ENCODE data around the gene FUT3. TPM values are rescaled to one million over a fixed set of nuclear protein-coding genes. Genes with fewer than 3 reads are reported as not detected.

The FUT3 gene
- total and polyA plus RNA-seq, 9 of the 15 experiments (the other 6 are each of a cell fraction or from before 2014, with no cell fraction given), result 0.09 TPM; not detected in 8

DNA sequence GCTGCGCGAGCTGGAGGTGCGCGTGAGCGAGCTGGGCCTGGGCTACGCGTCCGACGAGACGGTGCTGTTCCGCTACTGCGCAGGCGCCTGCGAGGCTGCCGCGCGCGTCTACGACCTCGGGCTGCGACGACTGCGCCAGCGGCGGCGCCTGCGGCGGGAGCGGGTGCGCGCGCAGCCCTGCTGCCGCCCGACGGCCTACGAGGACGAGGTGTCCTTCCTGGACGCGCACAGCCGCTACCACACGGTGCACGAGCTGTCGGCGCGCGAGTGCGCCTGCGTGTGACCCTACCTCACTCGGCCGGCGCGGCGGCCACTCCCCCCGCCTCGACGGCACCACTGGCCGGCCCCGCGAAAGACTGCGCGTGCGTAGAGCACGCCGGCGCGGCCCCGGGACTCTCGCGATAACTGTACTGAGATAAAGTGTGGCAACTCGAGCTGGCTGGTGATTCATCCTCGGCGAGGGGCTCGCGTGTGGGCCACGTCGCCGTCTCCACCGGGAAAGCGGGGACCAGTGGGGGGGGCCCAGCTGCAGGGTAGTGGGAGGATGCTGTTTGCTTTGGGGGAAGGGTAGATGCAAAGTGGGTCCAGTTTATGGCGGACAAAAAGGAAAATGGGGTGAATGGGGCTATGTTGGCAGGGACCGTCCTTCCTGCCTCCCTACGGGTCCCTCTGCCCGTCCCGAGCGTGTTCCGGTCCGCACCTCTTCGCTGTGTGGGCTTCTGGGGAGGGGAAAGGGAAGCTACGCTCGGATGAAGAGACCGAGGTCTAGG lies 23.2 kb downstream of the FUT3 start (continued):
- TF ChIP-seq, protein P1, sequence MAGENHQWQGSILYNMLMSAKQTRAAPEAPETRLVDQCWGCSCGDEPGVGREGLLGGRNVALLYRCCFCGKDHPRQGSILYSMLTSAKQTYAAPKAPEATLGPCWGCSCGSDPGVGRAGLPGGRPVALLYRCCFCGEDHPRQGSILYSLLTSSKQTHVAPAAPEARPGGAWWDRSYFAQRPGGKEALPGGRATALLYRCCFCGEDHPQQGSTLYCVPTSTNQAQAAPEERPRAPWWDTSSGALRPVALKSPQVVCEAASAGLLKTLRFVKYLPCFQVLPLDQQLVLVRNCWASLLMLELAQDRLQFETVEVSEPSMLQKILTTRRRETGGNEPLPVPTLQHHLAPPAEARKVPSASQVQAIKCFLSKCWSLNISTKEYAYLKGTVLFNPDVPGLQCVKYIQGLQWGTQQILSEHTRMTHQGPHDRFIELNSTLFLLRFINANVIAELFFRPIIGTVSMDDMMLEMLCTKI (IDR thresholded peaks at IDR 0.05; ENCODE audit: partially characterized antibody), result no peak
- TF ChIP-seq ZBTB8A (IDR thresholded peaks at IDR 0.05; ENCODE audit: partially characterized antibody), result no peak
- TF ChIP-seq ESRRB (CRISPR knock-in tag; IDR thresholded peaks at IDR 0.05; ENCODE audit: borderline replicate concordance), result no peak
- TF ChIP-seq CREBBP (IDR thresholded peaks at IDR 0.05; ENCODE audit: low read depth, low read length), result no peak
- TF ChIP-seq, protein P2, sequence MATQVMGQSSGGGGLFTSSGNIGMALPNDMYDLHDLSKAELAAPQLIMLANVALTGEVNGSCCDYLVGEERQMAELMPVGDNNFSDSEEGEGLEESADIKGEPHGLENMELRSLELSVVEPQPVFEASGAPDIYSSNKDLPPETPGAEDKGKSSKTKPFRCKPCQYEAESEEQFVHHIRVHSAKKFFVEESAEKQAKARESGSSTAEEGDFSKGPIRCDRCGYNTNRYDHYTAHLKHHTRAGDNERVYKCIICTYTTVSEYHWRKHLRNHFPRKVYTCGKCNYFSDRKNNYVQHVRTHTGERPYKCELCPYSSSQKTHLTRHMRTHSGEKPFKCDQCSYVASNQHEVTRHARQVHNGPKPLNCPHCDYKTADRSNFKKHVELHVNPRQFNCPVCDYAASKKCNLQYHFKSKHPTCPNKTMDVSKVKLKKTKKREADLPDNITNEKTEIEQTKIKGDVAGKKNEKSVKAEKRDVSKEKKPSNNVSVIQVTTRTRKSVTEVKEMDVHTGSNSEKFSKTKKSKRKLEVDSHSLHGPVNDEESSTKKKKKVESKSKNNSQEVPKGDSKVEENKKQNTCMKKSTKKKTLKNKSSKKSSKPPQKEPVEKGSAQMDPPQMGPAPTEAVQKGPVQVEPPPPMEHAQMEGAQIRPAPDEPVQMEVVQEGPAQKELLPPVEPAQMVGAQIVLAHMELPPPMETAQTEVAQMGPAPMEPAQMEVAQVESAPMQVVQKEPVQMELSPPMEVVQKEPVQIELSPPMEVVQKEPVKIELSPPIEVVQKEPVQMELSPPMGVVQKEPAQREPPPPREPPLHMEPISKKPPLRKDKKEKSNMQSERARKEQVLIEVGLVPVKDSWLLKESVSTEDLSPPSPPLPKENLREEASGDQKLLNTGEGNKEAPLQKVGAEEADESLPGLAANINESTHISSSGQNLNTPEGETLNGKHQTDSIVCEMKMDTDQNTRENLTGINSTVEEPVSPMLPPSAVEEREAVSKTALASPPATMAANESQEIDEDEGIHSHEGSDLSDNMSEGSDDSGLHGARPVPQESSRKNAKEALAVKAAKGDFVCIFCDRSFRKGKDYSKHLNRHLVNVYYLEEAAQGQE (IDR thresholded peaks at IDR 0.05; ENCODE audit: borderline replicate concordance), result no peak
- TF ChIP-seq, protein P2 (CRISPR knock-in tag; IDR thresholded peaks at IDR 0.05; ENCODE audit: low read depth), result peak; percentile 86
- TF ChIP-seq ZNF699 (CRISPR knock-in tag; IDR thresholded peaks at IDR 0.05; ENCODE audit: insufficient replicate concordance), result no peak
- no peak for TF ChIP-seq SRSF3 (IDR thresholded peaks at IDR 0.05; ENCODE audit: insufficient read depth, low read length)
- no peak for TF ChIP-seq MECOM (CRISPR knock-in tag; IDR thresholded peaks at IDR 0.05)

Data from K562 (cell line).